ENCODE results near the gene TMC8.
"Not testable (repeated sequence)": the region's sequence is repeated elsewhere in the genome, so short reads cannot be mapped to it uniquely, and the experiment has no call there.

The TMC8 gene

DNA sequence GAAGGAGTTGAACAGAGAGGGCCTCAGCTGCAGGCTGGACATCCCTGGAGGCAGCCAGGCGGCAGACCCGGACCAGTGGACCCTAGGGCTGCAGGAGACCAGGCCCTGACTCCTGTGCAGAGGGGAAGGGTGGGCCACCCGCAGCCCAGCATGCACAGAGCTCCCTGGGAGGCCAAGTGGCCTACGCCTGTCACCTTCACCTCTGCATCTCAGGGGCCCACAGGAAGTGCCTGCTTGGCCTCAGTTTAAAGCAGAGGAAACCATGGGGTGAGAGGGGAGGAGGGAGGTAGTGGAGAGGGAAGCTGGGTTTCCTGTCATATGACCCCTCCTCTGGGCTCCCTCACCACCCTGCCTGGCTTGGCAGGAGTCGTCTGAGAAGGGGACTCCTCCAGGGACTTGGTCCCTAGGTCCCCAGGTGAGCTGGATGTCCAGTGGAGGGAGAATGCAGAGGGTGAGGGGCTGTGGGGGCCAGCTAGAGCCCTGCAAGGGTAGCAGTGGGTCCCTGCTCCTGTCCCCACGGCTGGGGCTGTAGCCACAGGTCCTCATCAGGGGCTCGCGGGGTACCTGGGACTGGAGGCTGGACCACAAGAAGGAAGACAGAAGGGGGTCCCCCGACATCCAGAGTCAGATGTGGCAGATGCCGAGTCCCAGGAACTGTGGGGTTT is at the start of gene TMC8:
TSS of gene TMC8 (plus strand) at position 335 of the 665 bp plus-strand sequence. CDS start 818 bp downstream, outside the sequence.
- no peaks in the 10 kb centered on the region for H3K27me3 Mint-ChIP-seq
- no peaks in the 10 kb centered on the region for H3K9me3 Mint-ChIP-seq
- H3K4me3 Mint-ChIP-seq = peak within 1 kb of the TSS; percentile 97
- H3K27ac Mint-ChIP-seq = peak within 1 kb of the TSS; percentile 96
- peaks cover 29% of the 10 kb centered on the region for H3K36me3 Mint-ChIP-seq (ENCODE audit: low read depth)
- H3K4me1 Mint-ChIP-seq (ENCODE audit: low read depth) = peaks cover 68% of the 10 kb centered on the region

DNA sequence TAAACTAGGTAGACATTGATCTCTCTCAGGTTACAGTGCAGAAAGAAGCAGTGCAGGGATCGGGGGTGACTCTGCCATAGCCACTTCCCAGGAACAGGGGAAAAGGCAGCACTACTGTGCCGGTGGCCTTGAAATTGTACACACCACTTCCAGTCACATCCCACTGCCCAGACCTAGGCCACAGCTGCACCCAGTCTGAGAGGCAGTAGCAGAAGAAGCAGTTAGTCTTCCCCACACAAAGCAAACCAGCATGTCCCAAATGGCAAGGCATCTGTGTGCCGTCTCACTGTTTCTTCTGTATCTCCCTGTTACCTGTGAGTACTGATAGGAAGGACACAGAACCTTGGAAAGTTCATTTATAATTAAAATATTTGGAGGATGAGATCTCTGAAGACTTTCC is 49.0 kb upstream of the TMC8 start:
- Mint-ChIP-seq H3K27me3 (no peaks in the 10 kb centered on the region), H3K9me3 (no peaks in the 10 kb centered on the region), H3K27ac (no peak overlapping the region), H3K4me1 (ENCODE audit: low read depth) (no peaks in the 10 kb centered on the region), H3K4me3 (no peak overlapping the region), H3K36me3 (ENCODE audit: low read depth) (peaks cover 20% of the 10 kb centered on the region)

DNA sequence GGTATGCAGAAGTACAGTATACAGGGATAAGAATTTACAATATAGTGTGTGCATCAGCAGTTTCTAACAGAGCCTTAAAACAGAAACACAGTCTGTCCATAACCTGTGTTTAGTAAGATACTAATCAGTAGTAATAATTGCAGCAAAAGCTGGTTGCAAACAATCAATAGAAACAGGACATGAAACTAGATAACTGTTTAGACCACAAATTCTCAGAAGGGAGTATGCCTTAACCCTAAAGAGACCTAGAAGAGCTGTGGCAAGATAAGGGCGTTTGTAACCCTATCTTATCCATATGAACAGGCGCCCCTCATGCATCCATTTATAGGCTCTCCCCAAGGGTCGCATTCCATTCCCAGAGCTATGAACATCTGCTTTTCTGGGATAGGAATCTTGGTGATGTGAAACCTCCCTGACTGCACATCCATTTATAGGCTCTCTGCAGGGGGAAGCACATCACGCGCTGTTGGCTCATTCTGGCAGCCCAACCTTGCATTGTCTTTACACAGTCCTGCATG is 48.2 kb upstream of the TMC8 start:
- not testable (repeated sequence) for H3K4me1 Mint-ChIP-seq (ENCODE audit: low read depth); H3K9me3 Mint-ChIP-seq; H3K4me3 Mint-ChIP-seq; H3K27me3 Mint-ChIP-seq; H3K27ac Mint-ChIP-seq
- peaks cover 21% of the 10 kb centered on the region for H3K36me3 Mint-ChIP-seq (ENCODE audit: low read depth)

DNA sequence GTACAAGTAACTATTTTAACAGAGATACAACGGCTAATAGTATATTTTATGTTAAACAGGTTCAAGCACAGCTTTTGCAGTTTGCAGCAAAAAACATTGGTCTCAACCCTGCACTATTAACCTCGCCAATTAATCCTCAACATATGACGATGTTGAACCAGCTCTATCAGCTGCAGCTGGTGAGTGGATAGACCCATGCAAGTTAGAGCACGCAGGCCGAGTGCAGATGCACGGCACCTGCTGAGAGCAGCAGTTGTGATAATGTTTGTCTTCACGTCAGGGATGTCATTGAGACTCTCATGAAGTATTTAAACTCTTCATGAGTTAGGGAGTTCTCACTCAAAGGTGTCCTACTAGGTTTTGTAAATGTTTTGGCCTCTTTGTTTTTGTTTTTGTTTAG is 47.6 kb upstream of the TMC8 start:
- Mint-ChIP-seq H3K4me3 (no peak overlapping the region), H3K4me1 (ENCODE audit: low read depth) (no peaks in the 10 kb centered on the region), H3K27me3 (no peaks in the 10 kb centered on the region), H3K27ac (no peak overlapping the region), H3K9me3 (no peaks in the 10 kb centered on the region), H3K36me3 (ENCODE audit: low read depth) (peaks cover 25% of the 10 kb centered on the region)

GRCh38 chr17:78086740-78087139 is 43.8 kb upstream of the TMC8 start:
- peaks cover 9% of the 10 kb centered on the region for H3K4me1 Mint-ChIP-seq (ENCODE audit: low read depth)
- H3K36me3 Mint-ChIP-seq (ENCODE audit: low read depth) = peaks cover 24% of the 10 kb centered on the region
- H3K9me3 Mint-ChIP-seq = no peaks in the 10 kb centered on the region
- no peak overlapping the region for H3K4me3 Mint-ChIP-seq
- H3K27me3 Mint-ChIP-seq = no peaks in the 10 kb centered on the region
- no peak overlapping the region for H3K27ac Mint-ChIP-seq

DNA sequence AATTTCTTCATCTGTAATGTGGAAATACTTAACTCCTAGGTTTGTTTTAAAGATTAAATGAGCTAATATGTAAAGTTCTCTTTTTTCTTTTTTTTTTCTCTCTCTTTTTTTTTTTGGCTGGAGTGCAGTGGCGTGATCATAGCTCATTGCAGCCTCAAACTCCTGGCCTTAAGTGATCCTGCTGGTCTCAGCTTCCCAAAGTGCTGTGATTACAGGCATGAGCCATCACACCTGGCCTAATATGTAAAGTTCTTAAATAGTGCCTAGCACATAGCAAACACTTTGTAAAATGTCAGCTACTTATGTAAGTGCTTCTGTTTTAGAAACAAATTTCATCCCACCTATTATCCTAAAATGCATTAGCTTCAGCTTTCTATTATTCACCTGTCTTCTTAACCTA is 42.0 kb upstream of the TMC8 start:
- Mint-ChIP-seq H3K4me3 (no peak overlapping the region), H3K9me3 (no peaks in the 10 kb centered on the region), H3K4me1 (ENCODE audit: low read depth) (peaks cover 15% of the 10 kb centered on the region), H3K27ac (no peak overlapping the region), H3K36me3 (ENCODE audit: low read depth) (peaks cover 35% of the 10 kb centered on the region), H3K27me3 (no peaks in the 10 kb centered on the region)

- Mint-ChIP-seq H3K27ac (peak overlapping the region; percentile 24), H3K36me3 (ENCODE audit: low read depth) (peaks cover 43% of the 10 kb centered on the region), H3K27me3 (no peaks in the 10 kb centered on the region), H3K4me1 (ENCODE audit: low read depth) (peaks cover 15% of the 10 kb centered on the region), H3K4me3 (no peak overlapping the region), H3K9me3 (no peaks in the 10 kb centered on the region)
Measured at GRCh38 chr17:78089576-78090281, 40.8 kb upstream of the TMC8 start.

DNA sequence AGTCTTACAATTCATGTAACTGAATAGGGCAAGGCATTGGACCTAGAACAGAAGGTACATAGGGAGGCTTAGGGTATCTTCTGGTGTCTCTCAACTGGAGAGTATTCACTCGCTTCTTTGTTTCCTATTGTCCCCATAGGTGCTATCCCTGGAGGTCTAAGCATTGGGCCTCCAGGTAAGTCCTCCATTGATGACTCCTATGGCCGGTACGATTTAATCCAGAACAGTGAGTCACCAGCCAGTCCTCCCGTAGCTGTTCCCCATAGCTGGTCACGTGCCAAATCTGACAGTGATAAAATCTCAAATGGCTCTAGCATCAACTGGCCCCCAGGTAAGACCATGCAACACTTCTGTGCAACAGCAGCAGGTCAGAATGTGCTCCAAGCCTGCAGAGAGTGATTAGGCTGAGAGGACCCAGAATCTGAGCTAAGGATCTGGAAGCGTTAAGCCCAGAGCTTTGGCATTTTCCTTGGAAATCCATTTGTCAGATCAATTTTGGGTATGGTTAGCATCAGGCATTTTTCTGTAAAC is 37.7 kb upstream of the TMC8 start:
- peaks cover 15% of the 10 kb centered on the region for H3K4me1 Mint-ChIP-seq (ENCODE audit: low read depth)
- H3K36me3 Mint-ChIP-seq (ENCODE audit: low read depth) = peaks cover 49% of the 10 kb centered on the region
- no peaks in the 10 kb centered on the region for H3K27me3 Mint-ChIP-seq
- H3K9me3 Mint-ChIP-seq = no peaks in the 10 kb centered on the region
- no peak overlapping the region for H3K4me3 Mint-ChIP-seq
- no peak overlapping the region for H3K27ac Mint-ChIP-seq

DNA sequence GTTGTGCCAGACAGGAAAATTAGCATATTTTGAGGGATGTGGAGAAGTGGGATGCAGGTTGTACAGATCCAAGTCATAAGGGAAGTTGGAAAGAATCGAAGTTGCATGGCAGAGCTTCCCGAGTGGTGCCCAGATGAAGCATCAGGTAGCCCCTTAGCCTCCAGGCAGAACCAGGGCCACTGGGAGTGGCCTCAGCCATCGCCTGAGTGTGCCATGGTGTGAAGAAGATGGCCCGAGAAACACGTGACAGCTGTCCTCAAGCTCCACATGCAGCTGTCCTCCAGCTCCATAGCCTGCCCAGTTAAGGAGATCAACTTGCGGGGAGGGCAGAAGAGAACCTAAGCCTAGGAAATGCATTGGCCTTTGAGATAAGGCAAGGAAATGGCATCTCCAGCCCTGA is 35.5 kb upstream of the TMC8 start:
- Mint-ChIP-seq H3K9me3 (no peaks in the 10 kb centered on the region), H3K4me1 (ENCODE audit: low read depth) (peaks cover 9% of the 10 kb centered on the region), H3K4me3 (no peak overlapping the region), H3K27ac (no peak overlapping the region), H3K27me3 (no peaks in the 10 kb centered on the region), H3K36me3 (ENCODE audit: low read depth) (peaks cover 63% of the 10 kb centered on the region)

DNA sequence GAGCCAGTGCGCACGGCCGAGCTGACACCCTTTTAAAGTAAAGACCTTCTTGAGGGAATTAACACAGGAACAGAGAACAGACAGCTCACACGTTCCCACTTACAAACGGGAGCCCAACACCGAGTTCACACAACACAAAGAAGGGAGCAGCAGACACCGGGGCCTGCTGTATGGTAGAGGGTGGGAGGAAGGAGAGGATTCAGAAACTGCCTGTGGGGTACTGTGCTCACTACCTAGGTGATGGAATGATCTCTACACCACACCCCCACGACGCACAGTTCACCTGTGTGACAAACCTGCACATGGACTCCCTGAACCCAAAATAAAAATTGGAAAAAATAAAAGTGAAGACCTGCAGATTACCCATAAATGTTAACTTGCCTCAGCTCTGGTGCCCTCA is 34.5 kb upstream of the TMC8 start:
- Mint-ChIP-seq H3K36me3 (ENCODE audit: low read depth) (peaks cover 65% of the 10 kb centered on the region), H3K4me1 (ENCODE audit: low read depth) (peaks cover 9% of the 10 kb centered on the region)

DNA sequence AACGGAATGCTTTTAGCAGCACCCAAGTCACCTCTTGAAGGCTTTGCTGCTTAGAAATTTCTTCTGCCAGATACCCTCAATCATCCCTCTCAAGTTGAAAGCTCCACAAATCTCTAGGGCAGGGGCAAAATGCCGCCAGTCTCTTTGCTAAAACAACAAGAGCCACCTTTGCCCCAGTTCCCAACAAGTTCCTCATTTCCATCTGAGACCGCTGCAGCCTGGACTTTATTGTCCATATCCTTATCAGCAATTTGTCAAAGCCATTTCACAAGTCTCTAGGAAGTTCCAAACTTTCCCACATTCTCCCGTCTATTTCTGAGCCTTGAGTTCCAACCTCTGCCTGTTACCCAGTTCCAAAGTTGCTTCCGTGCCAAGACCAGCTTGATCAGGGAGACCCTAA is 29.5 kb upstream of the TMC8 start:
- peaks cover 47% of the 10 kb centered on the region for H3K36me3 Mint-ChIP-seq (ENCODE audit: low read depth)
- no peaks in the 10 kb centered on the region for H3K27me3 Mint-ChIP-seq
- peak overlapping the region; percentile 36 for H3K27ac Mint-ChIP-seq
- H3K4me3 Mint-ChIP-seq = no peak overlapping the region
- H3K4me1 Mint-ChIP-seq (ENCODE audit: low read depth) = no peaks in the 10 kb centered on the region
- H3K9me3 Mint-ChIP-seq = no peaks in the 10 kb centered on the region

More for the DNA sequence above, 34.5 kb upstream of the TMC8 start:
- Mint-ChIP-seq H3K27ac (no peak overlapping the region), H3K27me3 (no peaks in the 10 kb centered on the region), H3K9me3 (no peaks in the 10 kb centered on the region), H3K4me3 (no peak overlapping the region)

- H3K4me3 Mint-ChIP-seq = no peak overlapping the region
- H3K27ac Mint-ChIP-seq = no peak overlapping the region
- peaks cover 42% of the 10 kb centered on the region for H3K36me3 Mint-ChIP-seq (ENCODE audit: low read depth)
- no peaks in the 10 kb centered on the region for H3K27me3 Mint-ChIP-seq
- H3K4me1 Mint-ChIP-seq (ENCODE audit: low read depth) = no peaks in the 10 kb centered on the region
- no peaks in the 10 kb centered on the region for H3K9me3 Mint-ChIP-seq
Measured at GRCh38 chr17:78101542-78101941, 29.0 kb upstream of the TMC8 start.

- H3K36me3 Mint-ChIP-seq (ENCODE audit: low read depth) = peaks cover 36% of the 10 kb centered on the region
- no peaks in the 10 kb centered on the region for H3K27me3 Mint-ChIP-seq
- H3K4me1 Mint-ChIP-seq (ENCODE audit: low read depth) = peaks cover 14% of the 10 kb centered on the region
- H3K9me3 Mint-ChIP-seq = no peaks in the 10 kb centered on the region
- H3K4me3 Mint-ChIP-seq = no peak overlapping the region
- no peak overlapping the region for H3K27ac Mint-ChIP-seq
Measured at GRCh38 chr17:78103311-78103710, 27.3 kb upstream of the TMC8 start.

GRCh38 chr17:78104540-78104941 is 26.0 kb upstream of the TMC8 start:
- H3K4me3 Mint-ChIP-seq = no peak overlapping the region
- peaks cover 14% of the 10 kb centered on the region for H3K4me1 Mint-ChIP-seq (ENCODE audit: low read depth)
- no peaks in the 10 kb centered on the region for H3K27me3 Mint-ChIP-seq
- H3K27ac Mint-ChIP-seq = no peak overlapping the region
- no peaks in the 10 kb centered on the region for H3K9me3 Mint-ChIP-seq
- peaks cover 30% of the 10 kb centered on the region for H3K36me3 Mint-ChIP-seq (ENCODE audit: low read depth)

GRCh38 chr17:78105101-78105500 is 25.5 kb upstream of the TMC8 start:
- peaks cover 24% of the 10 kb centered on the region for H3K36me3 Mint-ChIP-seq (ENCODE audit: low read depth)
- H3K27me3 Mint-ChIP-seq = no peaks in the 10 kb centered on the region
- H3K27ac Mint-ChIP-seq = no peak overlapping the region
- H3K9me3 Mint-ChIP-seq = no peaks in the 10 kb centered on the region
- H3K4me3 Mint-ChIP-seq = no peak overlapping the region
- H3K4me1 Mint-ChIP-seq (ENCODE audit: low read depth) = peaks cover 14% of the 10 kb centered on the region

Data from stimulated activated naive CD8-positive, alpha-beta T cell treated with anti-CD3 and anti-CD28 coated beads, Interleukin-15, Interleukin-2, amounts not matched to agents 100 ng/mL and 50 ng/mL, for 24 hours (primary cell).